Type B pancreatic cell (in vitro differentiated cells): ENCODE results near the gene TSPAN6. TPM values are rescaled to one million over a fixed set of nuclear protein-coding genes. Genes with fewer than 3 reads are reported as not detected.

Source experiments
- DNase-seq: peaks from one replicate; pipeline ENCODE4 v3.0.0; 2021; ENCODE audit warnings: mixed read lengths; ENCODE audit not compliant: unreplicated experiment; ENCODE audit errors: extremely low spot score
- H3K27ac Mint-ChIP-seq: 2 replicates; pipeline ENCODE4 v1.8.0; 2021; ENCODE audit warnings: mild to moderate bottlenecking, mixed read lengths
- H3K27me3 Mint-ChIP-seq: 2 replicates; pipeline ENCODE4 v1.8.0; 2021; ENCODE audit warnings: mixed read lengths
- H3K36me3 Mint-ChIP-seq: 2 replicates; pipeline ENCODE4 v1.8.0; 2021; ENCODE audit warnings: mixed read lengths
- H3K4me1 Mint-ChIP-seq: one replicate; pipeline ENCODE4 v1.8.0; 2021; ENCODE audit warnings: mixed read lengths; ENCODE audit not compliant: unreplicated experiment
- H3K4me3 Mint-ChIP-seq: 2 replicates; pipeline ENCODE4 v1.8.0; 2021; ENCODE audit warnings: mild to moderate bottlenecking, mixed read lengths
- H3K9me3 Mint-ChIP-seq: 2 replicates; pipeline ENCODE4 v1.8.0; 2021; ENCODE audit warnings: mixed read lengths
- CTCF ChIP-seq: fragments of 200-600 bp; sonication (generic); conservative IDR thresholded peaks from 2 replicates; pipeline ENCODE4 v1.5.0; 2021; ENCODE audit warnings: antibody characterized with exemption, mild to moderate bottlenecking
- total RNA-seq: library from RNA; stranded (reverse); gene quantifications from 2 replicates; pipeline ENCODE4 v1.2.1, GENCODE V29; 2021; ENCODE audit warnings: low replicate concordance

The TSPAN6 gene
- total RNA-seq, 1 donor from 2014 or later, result 99.3 TPM

GRCh38 chrX:100596601-100597000, 40.0 kb downstream of the TSPAN6 start:
- TF ChIP-seq CTCF, result no peak
- Mint-ChIP-seq H3K27ac (no peak overlapping the region), H3K4me3 (no peak overlapping the region), H3K9me3 (peaks cover 6% of the 10 kb centered on the region), H3K36me3 (no peaks in the 10 kb centered on the region), H3K4me1 (no peaks in the 10 kb centered on the region), H3K27me3 (no peaks in the 10 kb centered on the region)
- DNase-seq, result no peak

GRCh38 chrX:100593581-100593980, 43.0 kb downstream of the TSPAN6 start:
- TF ChIP-seq CTCF, result no peak
- no peaks in the 10 kb centered on the region for H3K4me1 Mint-ChIP-seq
- H3K4me3 Mint-ChIP-seq, result no peak overlapping the region
- H3K27ac Mint-ChIP-seq, result no peak overlapping the region
- no peaks in the 10 kb centered on the region for H3K27me3 Mint-ChIP-seq
- H3K36me3 Mint-ChIP-seq, result no peaks in the 10 kb centered on the region
- no peaks in the 10 kb centered on the region for H3K9me3 Mint-ChIP-seq
- DNase-seq, result no peak

GRCh38 chrX:100593126-100593525, 43.5 kb downstream of the TSPAN6 start:
- Mint-ChIP-seq H3K27ac (no peak overlapping the region), H3K4me3 (no peak overlapping the region), H3K27me3 (no peaks in the 10 kb centered on the region), H3K9me3 (no peaks in the 10 kb centered on the region), H3K4me1 (no peaks in the 10 kb centered on the region), H3K36me3 (no peaks in the 10 kb centered on the region)
- no peak for TF ChIP-seq CTCF
- no peak for DNase-seq

- no peak for DNase-seq
- Mint-ChIP-seq H3K4me1 (no peaks in the 10 kb centered on the region), H3K36me3 (no peaks in the 10 kb centered on the region), H3K27me3 (no peaks in the 10 kb centered on the region), H3K4me3 (no peak overlapping the region), H3K27ac (no peak overlapping the region), H3K9me3 (no peaks in the 10 kb centered on the region)
- TF ChIP-seq CTCF, result no peak
These were observed 45.2 kb downstream of the TSPAN6 start for GRCh38 chrX:100591256-100592051.

GRCh38 chrX:100587861-100588260, 48.7 kb downstream of the TSPAN6 start:
- H3K4me3 Mint-ChIP-seq, result no peak overlapping the region
- no peak for TF ChIP-seq CTCF
- H3K36me3 Mint-ChIP-seq, result no peaks in the 10 kb centered on the region
- no peaks in the 10 kb centered on the region for H3K9me3 Mint-ChIP-seq
- H3K27ac Mint-ChIP-seq, result no peak overlapping the region
- H3K4me1 Mint-ChIP-seq, result no peaks in the 10 kb centered on the region
- H3K27me3 Mint-ChIP-seq, result no peaks in the 10 kb centered on the region
- DNase-seq, result no peak

- Mint-ChIP-seq H3K4me1 (no peaks in the 10 kb centered on the region), H3K4me3 (no peak overlapping the region), H3K9me3 (no peaks in the 10 kb centered on the region), H3K36me3 (no peaks in the 10 kb centered on the region), H3K27me3 (no peaks in the 10 kb centered on the region), H3K27ac (no peak overlapping the region)
- no peak for TF ChIP-seq CTCF
- DNase-seq, result no peak
These were observed 49.9 kb downstream of the TSPAN6 start for GRCh38 chrX:100586747-100587146.
